GM12878 (cell line): ENCODE measurements around the gene BUD23. TPM values are rescaled to one million over a fixed set of nuclear protein-coding genes. Genes with fewer than 3 reads are reported as not detected.

Experiments used
- ATAC-seq: fragments of 200-7000 bp; cut with Tn5 transposase; 3 replicates; pipeline ENCODE4 v1.9.1; 2020; ENCODE audit warnings: mild to moderate bottlenecking, moderate library complexity
- BruUV-seq: library from RNA; stranded (reverse); fragments of 400-500 nt; replicated peaks from 2 replicates; lab custom pipeline; 2021; lab: Mats Ljungman, UMichigan
- CTCF ChIA-PET: fragments of 300-600 bp; sonication (Branson Sonifier 250); formaldehyde crosslinking; extraction: SDS; loops from one replicate; lab custom pipeline; 2021; ENCODE audit warnings: inconsistent platforms; lab: Yijun Ruan, JAX
- POLR2A ChIA-PET: fragments of 350-600 bp; formaldehyde crosslinking; extraction: SDS; loops from one replicate; lab custom pipeline; 2021; ENCODE audit warnings: inconsistent platforms; lab: Charles Lee
- RAD21 ChIA-PET: fragments of 300-600 bp; sonication (Branson Sonifier 250); formaldehyde crosslinking; loops from one replicate; lab custom pipeline; 2023; ENCODE audit warnings: antibody characterized with exemption; ENCODE audit not compliant: unreplicated experiment; lab: Charles Lee
- SMC1A ChIA-PET: fragments of 300-600 bp; sonication (Branson Sonifier 250); formaldehyde crosslinking; loops from one replicate; lab custom pipeline; 2023; ENCODE audit not compliant: unreplicated experiment, uncharacterized antibody; lab: Charles Lee
- DNase-seq: peaks from one replicate; pipeline ENCODE4 v3.0.0-alpha.2; 2011; ENCODE audit warnings: low read depth, low spot score
- FAIRE-seq: peaks from 3 replicates; lab custom pipeline; 2011; peaks lifted over from hg19 to GRCh38; lab: Jason Lieb, UNC
- H2AFZ ChIP-seq: 2 replicates; pipeline ENCODE4 v1.6.0; 2011; ENCODE audit warnings: low read depth, low read length, control low read depth; ENCODE audit not compliant: control insufficient read depth
- H3K27ac ChIP-seq: 2 replicates; pipeline ENCODE4 v1.5.1; 2011; ENCODE audit warnings: control low read depth; ENCODE audit not compliant: control insufficient read depth, insufficient read depth
- H3K27me3 ChIP-seq, 2 experiments: replicated peaks in 1 of 2; 2 replicates each; pipeline versions ENCODE4 v1.6.0 to v1.6.1; 2011; ENCODE audit warnings: low read length in 1 of 2; ENCODE audit not compliant: control insufficient read depth in 2 of 2, insufficient read depth in 2 of 2
- H3K36me3 ChIP-seq, 2 experiments: 2 replicates each; pipeline ENCODE4 v1.5.1; 2011; ENCODE audit warnings: low read length in 1 of 2; ENCODE audit not compliant: control insufficient read depth in 2 of 2, insufficient read depth in 2 of 2
- H3K4me1 ChIP-seq: 2 replicates; pipeline ENCODE4 v1.6.1; 2011; ENCODE audit warnings: mild to moderate bottlenecking, low read length, moderate library complexity, mixed read lengths; ENCODE audit not compliant: control insufficient read depth, insufficient read depth
- H3K4me2 ChIP-seq: 2 replicates; pipeline ENCODE4 v1.6.0; 2011; ENCODE audit warnings: control low read depth; ENCODE audit not compliant: control insufficient read depth, insufficient read depth
- H3K4me3 ChIP-seq: fragments of 200-600 bp; sonication (generic); 2 replicates; pipeline ENCODE4 v1.5.1; 2016
- H3K79me2 ChIP-seq: 2 replicates; pipeline ENCODE4 v1.6.0; 2011; ENCODE audit warnings: low read length; ENCODE audit not compliant: control insufficient read depth, insufficient read depth
- H3K9ac ChIP-seq: 2 replicates; pipeline ENCODE4 v1.8.0; 2011; ENCODE audit warnings: low read length, control low read depth, mixed read lengths; ENCODE audit not compliant: control insufficient read depth, insufficient read depth
- H3K9me3 ChIP-seq: replicated peaks from 3 replicates; pipeline ENCODE4 v1.5.1; 2011; ENCODE audit warnings: mild to moderate bottlenecking, low read length; ENCODE audit not compliant: control insufficient read depth, insufficient read depth
- H4K20me1 ChIP-seq: 2 replicates; pipeline ENCODE4 v1.6.0; 2011; ENCODE audit not compliant: control insufficient read depth, insufficient read depth
- BACH1 ChIP-seq: fragments of 450-650 bp; IDR thresholded peaks from 2 replicates; pipeline ENCODE4 v1.6.1; 2017; ENCODE audit warnings: mild to moderate bottlenecking, borderline replicate concordance
- BHLHE40 ChIP-seq, 2 experiments: fragments of 450-650 bp in 1 of 2; IDR thresholded peaks; 2 replicates each; pipeline ENCODE4 v1.6.1; 2011 to 2017; ENCODE audit warnings: low read depth in 2 of 2, borderline replicate concordance in 1 of 2, improper control_type of control experiment in 1 of 2, low read length in 1 of 2, mild to moderate bottlenecking in 1 of 2
- BMI1 ChIP-seq: fragments of 450-650 bp; IDR thresholded peaks from 2 replicates; pipeline ENCODE4 v1.6.1; 2016; ENCODE audit warnings: mild to moderate bottlenecking, moderate library complexity, borderline replicate concordance
- CHD1 ChIP-seq: IDR thresholded peaks from 2 replicates; pipeline ENCODE4 v1.6.1; 2012; ENCODE audit warnings: low read depth, low read length, improper control_type of control experiment
- GATAD2B ChIP-seq: fragments of 450-650 bp; conservative IDR thresholded peaks from 2 replicates; pipeline ENCODE4 v1.6.1; 2017; ENCODE audit warnings: low read depth, mild to moderate bottlenecking, moderate library complexity
- HDAC2 ChIP-seq: fragments of 200-600 bp; sonication (generic); IDR thresholded peaks from 2 replicates; pipeline ENCODE4 v1.6.1; 2017
- HDAC6 ChIP-seq: fragments of 200-600 bp; sonication (generic); IDR thresholded peaks from one replicate; pipeline ENCODE4 v1.8.0; 2017; ENCODE audit warnings: antibody characterized with exemption; ENCODE audit not compliant: unreplicated experiment
- KAT2A ChIP-seq: conservative IDR thresholded peaks from 2 replicates; pipeline ENCODE4 v1.6.1; 2011; ENCODE audit warnings: low read depth, low read length; ENCODE audit not compliant: control insufficient read depth
- NFYA ChIP-seq: IDR thresholded peaks from 2 replicates; pipeline ENCODE4 v1.6.1; 2011; ENCODE audit warnings: low read depth, mild to moderate bottlenecking, low read length, improper control_type of control experiment, borderline replicate concordance
- NFYB ChIP-seq: IDR thresholded peaks from 2 replicates; pipeline ENCODE4 v1.6.1; 2011; ENCODE audit warnings: low read depth, mild to moderate bottlenecking, low read length, improper control_type of control experiment, moderate library complexity; ENCODE audit not compliant: insufficient read depth
- PML ChIP-seq: IDR thresholded peaks from 2 replicates; pipeline ENCODE4 v1.6.1; 2012; ENCODE audit warnings: low read length, inconsistent platforms
- RAD51 ChIP-seq: fragments of 450-650 bp; IDR thresholded peaks from 2 replicates; pipeline ENCODE4 v1.6.1; 2016; ENCODE audit warnings: moderate library complexity, mild to moderate bottlenecking, inconsistent platforms
- SKIL ChIP-seq: fragments of 450-650 bp; IDR thresholded peaks from 2 replicates; pipeline ENCODE4 v1.6.1; 2017; ENCODE audit warnings: mild to moderate bottlenecking, low read depth, inconsistent platforms; ENCODE audit not compliant: poor library complexity, severe bottlenecking
- STAT1 ChIP-seq: fragments of 450-650 bp; conservative IDR thresholded peaks from 2 replicates; pipeline ENCODE4 v1.6.1; 2014; ENCODE audit warnings: antibody characterized with exemption, mild to moderate bottlenecking
- ZNF217 ChIP-seq: fragments of 450-650 bp; IDR thresholded peaks from 2 replicates; pipeline ENCODE4 v1.6.1; 2017; ENCODE audit warnings: antibody characterized with exemption, mild to moderate bottlenecking
- WGBS: methylation state at CpG from one replicate; pipeline ENCODE4 v1.1.6; 2016; ENCODE audit warnings: low lambda C conversion rate; ENCODE audit not compliant: insufficient replicate concordance, insufficient coverage; ENCODE audit errors: missing lambda C conversion rate; 5-methylcytosine and 5-hydroxymethylcytosine counted together
- in situ Hi-C: fragments of 300-500 bp; cut with MboI; formaldehyde crosslinking; loops from 9 replicates; pipeline ENCODE4 v1.14.3; 2018; ENCODE audit warnings: mixed read lengths
- intact Hi-C: fragments of 100-400 bp; cut with micrococcal nuclease; formaldehyde crosslinking; loops from one replicate; pipeline ENCODE4 v1.14.2; 2022; ENCODE audit not compliant: unreplicated experiment
- polyA plus RNA-seq, 11 experiments: library from polyadenylated mRNA; depleted of rRNA in 4 of 11; unstranded in 6 of 11; stranded (reverse) in 5 of 11; fragments of >200 nt; fragmentation: Nextera tagmentation in 4 of 11; fragmentation: Illumina TruSeq in 1 of 11; extraction: Ambion mirVana in 4 of 11; extraction: Trizol in 1 of 11; gene quantifications; 1 replicate in 1 of 11; 2 replicates in 10 of 11; pipeline versions ENCODE4 v1.2.1 to v1.2.3, GENCODE V29; 2011 to 2016; ENCODE audit warnings: inconsistent platforms in 2 of 11, missing spikeins in 2 of 11, low read depth in 1 of 11
- total RNA-seq, 4 experiments: library from RNA; depleted of rRNA in 3 of 4; stranded (reverse); fragments of >200 nt in 3 of 4; fragmentation: Illumina TruSeq in 1 of 4; extraction: Trizol in 1 of 4; gene quantifications; 2 replicates each; pipeline versions ENCODE4 v1.2.1 to v1.2.3, GENCODE V29; 2013 to 2021
- TF ChIP-seq, protein P1 (sequence below): fragments of 450-650 bp; IDR thresholded peaks from 2 replicates; pipeline ENCODE4 v1.6.1; 2018; ENCODE audit warnings: mild to moderate bottlenecking, low read depth, moderate library complexity; ENCODE audit not compliant: partially characterized antibody
- TF ChIP-seq, protein P2 (sequence below): fragments of 450-650 bp; conservative IDR thresholded peaks from 2 replicates; pipeline ENCODE4 v1.6.1; 2017; ENCODE audit warnings: mild to moderate bottlenecking, moderate library complexity

The BUD23 gene
- total and polyA plus RNA-seq, 10 of the 15 experiments (the other 5 are each of a cell fraction or from before 2014, with no cell fraction given): 36.4 to 138 (median 99.5) TPM

DNA sequence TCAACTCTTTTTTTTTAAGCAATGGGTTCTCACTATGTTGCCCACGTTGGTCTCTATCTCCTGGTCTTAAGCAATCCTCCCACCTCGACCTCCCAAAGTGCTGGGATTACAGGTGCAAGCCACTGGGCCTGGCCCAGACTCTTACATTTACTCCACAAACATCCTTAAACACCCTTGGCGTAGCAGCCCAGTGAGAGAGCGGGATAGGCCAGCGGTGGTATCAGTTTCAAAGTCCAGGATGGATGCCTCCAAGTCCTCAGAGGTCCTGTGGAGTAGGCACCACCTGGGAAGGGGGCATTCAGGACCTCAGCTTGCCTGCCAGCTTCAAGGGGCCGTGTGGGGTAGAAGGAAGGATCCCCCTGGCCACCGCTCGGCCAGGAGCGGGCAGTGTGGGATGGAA, 33.8 kb upstream of the BUD23 start (continued):
- TF ChIP-seq, protein P1, sequence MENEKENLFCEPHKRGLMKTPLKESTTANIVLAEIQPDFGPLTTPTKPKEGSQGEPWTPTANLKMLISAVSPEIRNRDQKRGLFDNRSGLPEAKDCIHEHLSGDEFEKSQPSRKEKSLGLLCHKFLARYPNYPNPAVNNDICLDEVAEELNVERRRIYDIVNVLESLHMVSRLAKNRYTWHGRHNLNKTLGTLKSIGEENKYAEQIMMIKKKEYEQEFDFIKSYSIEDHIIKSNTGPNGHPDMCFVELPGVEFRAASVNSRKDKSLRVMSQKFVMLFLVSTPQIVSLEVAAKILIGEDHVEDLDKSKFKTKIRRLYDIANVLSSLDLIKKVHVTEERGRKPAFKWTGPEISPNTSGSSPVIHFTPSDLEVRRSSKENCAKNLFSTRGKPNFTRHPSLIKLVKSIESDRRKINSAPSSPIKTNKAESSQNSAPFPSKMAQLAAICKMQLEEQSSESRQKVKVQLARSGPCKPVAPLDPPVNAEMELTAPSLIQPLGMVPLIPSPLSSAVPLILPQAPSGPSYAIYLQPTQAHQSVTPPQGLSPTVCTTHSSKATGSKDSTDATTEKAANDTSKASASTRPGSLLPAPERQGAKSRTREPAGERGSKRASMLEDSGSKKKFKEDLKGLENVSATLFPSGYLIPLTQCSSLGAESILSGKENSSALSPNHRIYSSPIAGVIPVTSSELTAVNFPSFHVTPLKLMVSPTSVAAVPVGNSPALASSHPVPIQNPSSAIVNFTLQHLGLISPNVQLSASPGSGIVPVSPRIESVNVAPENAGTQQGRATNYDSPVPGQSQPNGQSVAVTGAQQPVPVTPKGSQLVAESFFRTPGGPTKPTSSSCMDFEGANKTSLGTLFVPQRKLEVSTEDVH: no peak
- TF ChIP-seq CHD1 (no peak), BMI1 (no peak), BACH1 (no peak), NFYB (no peak), ZNF217 (no peak), GATAD2B (no peak), STAT1 (no peak), PML (no peak)

DNA sequence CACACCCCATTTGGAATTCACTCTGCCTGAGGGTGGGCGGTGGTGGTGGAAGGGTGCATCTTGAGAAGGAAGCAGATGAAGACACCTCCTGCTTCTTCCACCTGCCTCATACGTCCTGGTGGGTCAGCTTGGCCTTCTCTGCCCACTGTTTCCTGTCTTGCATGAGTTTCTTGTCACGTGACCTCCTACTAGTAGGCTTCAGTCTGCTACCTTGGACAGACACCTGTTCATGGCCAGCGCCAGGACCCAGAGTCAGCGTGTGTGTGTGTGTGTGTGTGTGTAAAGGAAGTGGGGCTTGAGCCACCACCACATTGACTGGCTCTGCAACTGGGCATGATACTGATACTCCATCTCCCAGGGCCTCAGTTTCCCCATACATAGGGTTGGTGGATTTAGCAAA, 32.9 kb upstream of the BUD23 start:
- no peak for FAIRE-seq
- H3K27ac ChIP-seq: no peak overlapping the region
- ChIA-PET CTCF (no interaction called here), POLR2A (no interaction called here), RAD21 (no interaction called here), SMC1A (no interaction called here)
- H3K4me3 ChIP-seq: no peak overlapping the region
- no peak overlapping the region for H3K9ac ChIP-seq
- H2AFZ ChIP-seq: no peak overlapping the region
- H3K4me1 ChIP-seq: no peaks in the 10 kb centered on the region
- WGBS: 24% methylated on average over 5 of the region's 5 CpGs
- no peak for ATAC-seq
- H3K9me3 ChIP-seq: no peaks in the 10 kb centered on the region
- H3K27me3 ChIP-seq: peaks cover 1 to 9% of the 10 kb centered on the region in 2 experiments
- no peak overlapping the region for H3K4me2 ChIP-seq
- BruUV-seq: no TSS peak
- in situ Hi-C loops: no loop called here
- H4K20me1 ChIP-seq: no peaks in the 10 kb centered on the region
- intact Hi-C loops: no loop called here
- H3K79me2 ChIP-seq: no peaks in the 10 kb centered on the region
- no peaks in the 10 kb centered on the region for H3K36me3 ChIP-seq
- DNase-seq: no peak
- no peak for TF ChIP-seq HDAC2
- TF ChIP-seq PML: no peak
- TF ChIP-seq BHLHE40 (IDR thresholded peaks at IDR 0.05; ENCODE audit: borderline replicate concordance in 1 of 2, low read depth in 2 of 2, low read length in 1 of 2): no peak
- TF ChIP-seq HDAC6: no peak
- TF ChIP-seq NFYA: no peak
- TF ChIP-seq, protein P2, sequence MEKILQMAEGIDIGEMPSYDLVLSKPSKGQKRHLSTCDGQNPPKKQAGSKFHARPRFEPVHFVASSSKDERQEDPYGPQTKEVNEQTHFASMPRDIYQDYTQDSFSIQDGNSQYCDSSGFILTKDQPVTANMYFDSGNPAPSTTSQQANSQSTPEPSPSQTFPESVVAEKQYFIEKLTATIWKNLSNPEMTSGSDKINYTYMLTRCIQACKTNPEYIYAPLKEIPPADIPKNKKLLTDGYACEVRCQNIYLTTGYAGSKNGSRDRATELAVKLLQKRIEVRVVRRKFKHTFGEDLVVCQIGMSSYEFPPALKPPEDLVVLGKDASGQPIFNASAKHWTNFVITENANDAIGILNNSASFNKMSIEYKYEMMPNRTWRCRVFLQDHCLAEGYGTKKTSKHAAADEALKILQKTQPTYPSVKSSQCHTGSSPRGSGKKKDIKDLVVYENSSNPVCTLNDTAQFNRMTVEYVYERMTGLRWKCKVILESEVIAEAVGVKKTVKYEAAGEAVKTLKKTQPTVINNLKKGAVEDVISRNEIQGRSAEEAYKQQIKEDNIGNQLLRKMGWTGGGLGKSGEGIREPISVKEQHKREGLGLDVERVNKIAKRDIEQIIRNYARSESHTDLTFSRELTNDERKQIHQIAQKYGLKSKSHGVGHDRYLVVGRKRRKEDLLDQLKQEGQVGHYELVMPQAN: no peak
- no peak for TF ChIP-seq KAT2A
- TF ChIP-seq SKIL: no peak
- TF ChIP-seq RAD51: peak; percentile 66; the same call in 1 of the 2 replicates
